ENCODE measurements around the gene PLEKHA6.

PLEKHA6 gene

GRCh38 chr1:204402391-204402790 is 42.7 kb upstream of the PLEKHA6 start:
- peak; percentile 57; the same call in 1 of the 2 replicates for TF ChIP-seq POLR2AphosphoS5 (IDR thresholded peaks at IDR 0.05; ENCODE audit: low read depth, low read length)
- TF ChIP-seq POLR2A (IDR thresholded peaks at IDR 0.05; ENCODE audit: low read depth, low read length): no peak
- FAIRE-seq (no peak), DNase-seq (ENCODE audit: insufficient read length, low spot score) (no peak)

- DNase-seq (ENCODE audit: insufficient read length, low spot score): no peak
- FAIRE-seq: no peak
- no peak for TF ChIP-seq TAF1 (IDR thresholded peaks at IDR 0.05; ENCODE audit: low read depth, low read length)
- TF ChIP-seq SPI1 (IDR thresholded peaks at IDR 0.05; ENCODE audit: low read depth, low read length): no peak
- TF ChIP-seq POLR2A (IDR thresholded peaks at IDR 0.05; ENCODE audit: low read depth, low read length): no peak
- TF ChIP-seq POLR2AphosphoS5 (IDR thresholded peaks at IDR 0.05; ENCODE audit: low read depth, low read length): no peak
- TF ChIP-seq POU2F2 (IDR thresholded peaks at IDR 0.05; ENCODE audit: low read depth, low read length): no peak
- TF ChIP-seq PAX5 (IDR thresholded peaks at IDR 0.05; ENCODE audit: insufficient read depth, low read length, severe bottlenecking): no peak
Measured at GRCh38 chr1:204401730-204402129, 42.0 kb upstream of the PLEKHA6 start.

DNA sequence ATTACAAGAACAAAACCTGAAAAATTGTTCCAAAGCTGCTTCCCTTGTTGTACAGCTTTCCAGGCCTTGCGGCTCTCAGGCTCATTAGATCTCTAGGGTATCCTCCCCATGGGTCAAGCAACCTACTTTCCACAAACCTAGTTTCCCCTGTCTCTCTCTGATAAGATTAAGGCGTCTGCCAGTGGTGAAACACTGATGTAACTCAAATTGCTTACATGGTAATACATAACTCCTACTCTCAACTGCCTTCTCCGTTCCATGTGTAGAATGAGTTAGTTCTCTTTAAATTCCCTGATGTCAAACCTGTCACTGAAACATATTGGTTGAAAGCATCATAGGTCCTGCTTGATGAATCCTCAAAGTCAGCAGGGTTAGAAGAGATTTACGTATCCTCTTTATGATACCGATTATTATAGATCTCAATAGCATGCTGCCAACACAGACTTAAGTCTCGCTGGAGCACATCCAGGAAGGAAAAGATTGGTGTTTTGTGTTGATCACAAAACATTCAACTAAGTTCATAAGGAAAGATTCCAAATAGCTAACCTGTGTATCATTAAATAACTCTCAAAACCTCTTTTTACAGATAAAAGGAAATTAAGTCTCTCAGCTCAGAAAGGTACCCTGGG is 41.3 kb upstream of the PLEKHA6 start:
- no peak for TF ChIP-seq PAX5 (IDR thresholded peaks at IDR 0.05; ENCODE audit: insufficient read depth, low read length, severe bottlenecking)
- TF ChIP-seq TAF1 (IDR thresholded peaks at IDR 0.05; ENCODE audit: low read depth, low read length): no peak
- no peak for TF ChIP-seq POLR2AphosphoS5 (IDR thresholded peaks at IDR 0.05; ENCODE audit: low read depth, low read length)
- no peak for TF ChIP-seq SPI1 (IDR thresholded peaks at IDR 0.05; ENCODE audit: low read depth, low read length)
- no peak for TF ChIP-seq POLR2A (IDR thresholded peaks at IDR 0.05; ENCODE audit: low read depth, low read length)
- TF ChIP-seq POU2F2 (IDR thresholded peaks at IDR 0.05; ENCODE audit: low read depth, low read length): no peak
- no peak for DNase-seq (ENCODE audit: insufficient read length, low spot score)
- FAIRE-seq: no peak

DNA sequence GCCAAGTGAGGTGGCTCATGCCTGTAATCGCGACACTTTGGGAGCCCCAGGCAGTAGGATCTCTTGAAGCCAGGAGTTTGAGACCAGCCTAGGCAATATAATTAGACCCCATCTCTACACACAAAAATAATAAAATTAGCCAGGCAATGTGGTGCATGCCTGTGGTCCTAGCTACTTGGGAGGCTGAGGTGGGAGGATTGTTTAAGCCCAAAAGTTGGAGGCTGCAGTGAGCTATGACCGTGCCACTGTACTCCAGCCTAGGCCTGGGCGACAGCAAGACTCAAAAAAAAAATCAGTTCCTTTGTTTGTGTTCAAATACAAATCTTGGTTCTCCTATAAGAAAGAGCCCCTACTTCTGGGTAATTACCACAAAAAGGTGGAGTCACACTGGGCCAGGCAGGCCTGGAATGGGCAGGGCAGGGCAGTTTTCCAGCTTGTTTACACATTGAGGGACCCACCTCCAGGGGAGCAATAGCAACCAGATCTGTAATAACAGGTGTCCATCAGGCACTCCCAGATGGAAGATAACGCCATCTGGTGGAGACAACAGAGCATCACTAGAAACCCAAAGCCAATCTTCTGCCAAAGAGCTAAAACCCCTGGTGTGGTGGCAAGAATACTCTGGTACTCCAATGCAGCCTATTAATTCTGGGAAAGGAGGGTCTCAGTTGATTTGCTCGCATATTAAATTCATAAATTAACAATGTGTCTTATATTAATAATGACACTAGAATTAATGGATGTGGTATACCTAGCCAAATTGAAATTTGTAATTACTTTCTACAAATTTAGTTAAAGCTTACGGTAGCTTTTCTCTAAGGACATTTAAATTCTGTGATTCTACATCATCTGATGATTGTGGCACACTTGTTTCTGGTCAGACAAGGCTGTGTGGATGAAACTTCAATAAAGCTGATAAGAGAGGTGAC is 38.7 kb upstream of the PLEKHA6 start:
- FAIRE-seq: peak; percentile 77

DNA sequence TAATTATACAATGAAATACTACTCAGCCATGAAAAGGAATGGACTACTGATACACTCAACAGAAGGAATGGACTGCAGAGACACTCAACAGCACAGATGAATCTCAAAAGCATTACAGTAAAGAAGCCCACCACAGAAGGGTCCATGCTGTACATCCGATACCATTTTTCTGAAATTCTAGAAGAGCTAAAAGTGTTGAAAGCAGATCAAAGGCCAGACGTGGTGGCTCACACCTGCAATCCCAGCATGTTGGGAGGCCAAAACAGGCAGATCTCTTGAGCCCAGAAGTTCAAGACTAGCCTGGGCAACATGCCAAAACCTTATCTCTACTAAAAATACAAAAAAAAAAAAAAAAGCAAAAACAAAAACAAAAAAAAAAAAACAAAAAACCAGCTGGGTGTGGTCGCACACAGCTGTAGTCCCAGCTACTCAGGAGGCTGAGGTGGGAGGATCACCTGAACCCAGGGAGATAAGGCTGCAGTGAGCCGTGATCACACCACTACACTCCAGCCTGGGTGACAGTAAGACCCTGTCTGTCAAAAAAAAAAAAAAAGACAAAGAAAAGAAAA is 36.4 kb upstream of the PLEKHA6 start:
- FAIRE-seq: no peak
- no peak for TF ChIP-seq POLR2A (IDR thresholded peaks at IDR 0.05; ENCODE audit: low read depth, low read length)
- DNase-seq (ENCODE audit: insufficient read length, low spot score): no peak

More for the DNA sequence above, 38.7 kb upstream of the PLEKHA6 start:
- TF ChIP-seq POLR2A (IDR thresholded peaks at IDR 0.05; ENCODE audit: low read depth, low read length): no peak
- no peak for TF ChIP-seq POU2F2 (IDR thresholded peaks at IDR 0.05; ENCODE audit: low read depth, low read length)
- TF ChIP-seq POLR2AphosphoS5 (IDR thresholded peaks at IDR 0.05; ENCODE audit: low read depth, low read length): no peak
- TF ChIP-seq PAX5 (IDR thresholded peaks at IDR 0.05; ENCODE audit: insufficient read depth, low read length, severe bottlenecking): no peak
- TF ChIP-seq TAF1 (IDR thresholded peaks at IDR 0.05; ENCODE audit: low read depth, low read length): no peak
- TF ChIP-seq SPI1 (IDR thresholded peaks at IDR 0.05; ENCODE audit: low read depth, low read length): no peak
- DNase-seq (ENCODE audit: insufficient read length, low spot score): peak; percentile 46

- TF ChIP-seq POLR2A (IDR thresholded peaks at IDR 0.05; ENCODE audit: low read depth, low read length) (no peak), PAX5 (IDR thresholded peaks at IDR 0.05; ENCODE audit: insufficient read depth, low read length, severe bottlenecking) (no peak), POU2F2 (IDR thresholded peaks at IDR 0.05; ENCODE audit: low read depth, low read length) (no peak), TAF1 (IDR thresholded peaks at IDR 0.05; ENCODE audit: low read depth, low read length) (no peak), POLR2AphosphoS5 (IDR thresholded peaks at IDR 0.05; ENCODE audit: low read depth, low read length) (no peak)
- FAIRE-seq (no peak), DNase-seq (ENCODE audit: insufficient read length, low spot score) (no peak)
Measured at GRCh38 chr1:204391629-204392028, 31.9 kb upstream of the PLEKHA6 start.

GRCh38 chr1:204390751-204391466 is 31.2 kb upstream of the PLEKHA6 start:
- no peak for FAIRE-seq

DNA sequence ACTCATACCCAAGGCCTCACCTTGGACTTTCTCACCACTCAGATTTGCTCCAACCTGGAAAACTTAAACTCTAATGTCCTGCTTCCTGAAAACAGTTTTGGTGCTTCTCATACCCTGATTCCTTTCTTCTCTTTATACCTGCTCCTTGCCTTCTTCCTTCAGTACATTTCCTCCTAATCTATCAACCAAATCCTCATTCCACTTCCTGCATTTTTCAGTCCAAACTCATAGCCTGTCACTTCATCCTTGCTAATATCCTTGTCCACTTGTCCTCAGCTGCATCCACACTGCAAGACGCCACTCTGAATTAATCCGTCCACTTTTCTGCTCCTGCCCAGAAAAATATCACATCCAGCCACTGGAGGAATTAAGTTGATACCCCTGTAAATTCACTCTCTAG is 26.0 kb upstream of the PLEKHA6 start:
- TF ChIP-seq SPI1 (IDR thresholded peaks at IDR 0.05; ENCODE audit: low read depth, low read length) (no peak), POU2F2 (IDR thresholded peaks at IDR 0.05; ENCODE audit: low read depth, low read length) (no peak), POLR2A (IDR thresholded peaks at IDR 0.05; ENCODE audit: low read depth, low read length) (no peak), PAX5 (IDR thresholded peaks at IDR 0.05; ENCODE audit: insufficient read depth, low read length, severe bottlenecking) (no peak)
- DNase-seq (ENCODE audit: insufficient read length, low spot score) (no peak), FAIRE-seq (no peak)

More at GRCh38 chr1:204390751-204391466, 31.2 kb upstream of the PLEKHA6 start:
- TF ChIP-seq POU2F2 (IDR thresholded peaks at IDR 0.05; ENCODE audit: low read depth, low read length) (no peak), POLR2A (IDR thresholded peaks at IDR 0.05; ENCODE audit: low read depth, low read length) (no peak), TAF1 (IDR thresholded peaks at IDR 0.05; ENCODE audit: low read depth, low read length) (no peak), PAX5 (IDR thresholded peaks at IDR 0.05; ENCODE audit: insufficient read depth, low read length, severe bottlenecking) (no peak), SPI1 (IDR thresholded peaks at IDR 0.05; ENCODE audit: low read depth, low read length) (no peak), POLR2AphosphoS5 (IDR thresholded peaks at IDR 0.05; ENCODE audit: low read depth, low read length) (no peak)
- no peak for DNase-seq (ENCODE audit: insufficient read length, low spot score)

DNA sequence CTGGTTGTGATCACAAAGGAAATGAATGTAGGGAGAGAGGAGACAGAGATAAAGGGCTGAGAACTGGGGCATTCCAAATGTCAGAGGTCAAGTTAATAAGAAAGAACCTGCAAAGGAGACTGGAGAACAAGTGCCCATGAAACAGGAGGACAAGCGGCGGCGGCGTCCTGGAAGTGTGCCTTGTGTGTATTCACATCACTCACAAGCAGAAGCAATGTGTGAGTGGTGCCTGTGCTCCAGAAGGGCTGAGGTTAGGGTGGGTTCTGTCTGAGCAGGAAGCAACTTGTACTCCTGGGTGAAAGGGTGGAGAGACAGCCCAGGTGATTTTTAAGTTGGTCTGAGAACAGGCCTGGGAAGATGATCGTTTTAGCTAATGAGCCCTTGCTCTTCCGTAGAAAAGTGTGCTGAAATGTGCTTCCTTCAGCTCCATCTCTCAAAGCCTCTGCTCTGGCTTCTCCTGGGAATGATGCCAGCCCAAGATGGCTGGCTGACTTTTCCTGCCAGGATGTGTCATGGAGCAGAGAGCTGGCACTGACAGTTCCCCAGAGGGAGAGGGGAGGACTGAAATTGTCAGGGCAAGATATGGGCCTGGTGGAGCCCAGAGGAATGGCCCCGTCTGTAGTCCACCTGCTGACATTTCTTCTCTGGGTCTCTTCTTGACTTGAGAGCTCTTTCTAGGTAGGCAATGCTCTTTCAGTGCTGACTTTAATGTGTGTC is 25.1 kb upstream of the PLEKHA6 start:
- DNase-seq (ENCODE audit: insufficient read length, low spot score) (no peak), FAIRE-seq (no peak)
- TF ChIP-seq TAF1 (IDR thresholded peaks at IDR 0.05; ENCODE audit: low read depth, low read length) (no peak), POLR2AphosphoS5 (IDR thresholded peaks at IDR 0.05; ENCODE audit: low read depth, low read length) (no peak)

Measured in GM12891 (cell line).